Ovary (tissue), 1 donor: ENCODE measurements around the gene PLEKHG4B.

ENCODE experiments used
- EP300 ChIP-seq: sonication (generic); formaldehyde crosslinking; IDR thresholded peaks from one replicate; pipeline ENCODE4 v1.6.1; 2017; ENCODE audit warnings: antibody characterized with exemption
- POLR2A ChIP-seq: fragments of 450-650 bp; IDR thresholded peaks from one replicate; pipeline ENCODE4 v1.6.1; 2017; ENCODE audit warnings: antibody characterized with exemption, mild to moderate bottlenecking, moderate library complexity

- TF ChIP-seq EP300 = no peak
- no peak for TF ChIP-seq POLR2A
Observed at GRCh38 chr5:152077-152476, 60.1 kb downstream of the PLEKHG4B start.
